Stimulated activated naive CD8-positive, alpha-beta T cell treated with anti-CD3 and anti-CD28 coated beads, Interleukin-15, amount 100 ng/mL, for 72 hours (primary cell): ENCODE measurements around the gene PIN1.
"Not testable (repeated sequence)": the region's sequence is repeated elsewhere in the genome, so short reads cannot be mapped to it uniquely, and the experiment has no call there.

Source experiments
- ATAC-seq: fragments of 150-1000 bp; cut with Tn5 transposase; 2 replicates; pipeline ENCODE4 v1.10.0; 2021; ENCODE audit warnings: mild to moderate bottlenecking, moderate library complexity
- DNase-seq, 2 donors: peaks; one replicate each; pipeline ENCODE4 v3.0.0; 2021 to 2022
- H3K27ac Mint-ChIP-seq, 2 donors: one replicate each; pipeline ENCODE4 v1.8.0; 2022; ENCODE audit warnings: mild to moderate bottlenecking in 2 of 2, mixed read lengths in 2 of 2, moderate library complexity in 2 of 2
- H3K27me3 Mint-ChIP-seq: one replicate; pipeline ENCODE4 v1.8.0; 2022; ENCODE audit warnings: mixed read lengths
- H3K4me1 Mint-ChIP-seq: one replicate; pipeline ENCODE4 v1.8.0; 2022; ENCODE audit warnings: mild to moderate bottlenecking, mixed read lengths
- H3K4me3 Mint-ChIP-seq, 2 donors: one replicate each; pipeline ENCODE4 v1.8.0; 2022; ENCODE audit warnings: mild to moderate bottlenecking in 2 of 2, mixed read lengths in 2 of 2, moderate library complexity in 1 of 2
- H3K9me3 Mint-ChIP-seq, 2 donors: one replicate each; pipeline ENCODE4 v1.8.0; 2022; ENCODE audit warnings: mixed read lengths in 2 of 2

PIN1 gene

DNA sequence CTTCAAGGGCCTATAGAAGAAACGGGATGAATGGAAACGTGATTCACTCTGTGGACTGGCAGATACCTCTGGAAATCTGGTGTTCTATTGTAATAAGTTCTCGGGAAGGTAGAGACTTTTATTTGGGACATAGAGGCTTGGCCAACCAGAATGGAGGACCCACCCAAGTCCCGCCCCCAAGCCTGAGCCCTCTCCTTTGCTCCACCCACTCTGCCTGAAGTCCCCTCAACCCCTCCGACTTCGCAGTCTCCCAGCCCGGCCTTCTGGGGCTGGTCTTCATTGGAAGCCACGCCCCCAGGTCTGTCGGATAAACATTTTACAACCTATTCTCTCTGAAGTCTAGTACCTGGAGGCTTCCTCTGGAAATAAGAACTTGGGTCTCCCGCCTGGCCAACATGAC, 33.1 kb upstream of the PIN1 start:
- ATAC-seq (no peak), DNase-seq (no peak)
- no peak overlapping the region for H3K27ac Mint-ChIP-seq
- no peak overlapping the region for H3K4me3 Mint-ChIP-seq
- H3K27me3 Mint-ChIP-seq = no peaks in the 10 kb centered on the region
- no peaks in the 10 kb centered on the region for H3K4me1 Mint-ChIP-seq
- H3K9me3 Mint-ChIP-seq = no peaks in the 10 kb centered on the region

DNA sequence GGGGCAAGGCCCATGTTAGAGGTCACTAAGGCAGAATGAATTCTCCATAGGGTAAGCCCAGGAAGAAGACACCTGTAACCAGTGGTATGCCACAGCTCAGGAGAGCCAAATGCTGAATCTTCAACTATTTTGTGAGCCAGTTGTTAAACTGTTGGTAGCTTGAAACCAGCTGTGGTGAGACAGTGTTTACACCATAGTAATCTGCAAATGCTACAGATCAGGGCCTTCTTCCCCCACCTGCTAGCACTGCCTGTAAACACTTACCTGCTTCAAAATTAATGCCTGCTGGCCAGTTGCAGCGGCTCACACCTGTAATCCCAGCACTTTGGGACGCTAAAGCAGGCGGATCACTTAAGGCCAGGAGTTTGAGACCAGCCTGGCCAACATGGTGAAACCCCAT, 28.3 kb upstream of the PIN1 start:
- Mint-ChIP-seq H3K4me1 (peaks cover 21% of the 10 kb centered on the region), H3K9me3 (no peaks in the 10 kb centered on the region), H3K4me3 (no peak overlapping the region), H3K27me3 (no peaks in the 10 kb centered on the region), H3K27ac (no peak overlapping the region)
- no peak for DNase-seq
- no peak for ATAC-seq

DNA sequence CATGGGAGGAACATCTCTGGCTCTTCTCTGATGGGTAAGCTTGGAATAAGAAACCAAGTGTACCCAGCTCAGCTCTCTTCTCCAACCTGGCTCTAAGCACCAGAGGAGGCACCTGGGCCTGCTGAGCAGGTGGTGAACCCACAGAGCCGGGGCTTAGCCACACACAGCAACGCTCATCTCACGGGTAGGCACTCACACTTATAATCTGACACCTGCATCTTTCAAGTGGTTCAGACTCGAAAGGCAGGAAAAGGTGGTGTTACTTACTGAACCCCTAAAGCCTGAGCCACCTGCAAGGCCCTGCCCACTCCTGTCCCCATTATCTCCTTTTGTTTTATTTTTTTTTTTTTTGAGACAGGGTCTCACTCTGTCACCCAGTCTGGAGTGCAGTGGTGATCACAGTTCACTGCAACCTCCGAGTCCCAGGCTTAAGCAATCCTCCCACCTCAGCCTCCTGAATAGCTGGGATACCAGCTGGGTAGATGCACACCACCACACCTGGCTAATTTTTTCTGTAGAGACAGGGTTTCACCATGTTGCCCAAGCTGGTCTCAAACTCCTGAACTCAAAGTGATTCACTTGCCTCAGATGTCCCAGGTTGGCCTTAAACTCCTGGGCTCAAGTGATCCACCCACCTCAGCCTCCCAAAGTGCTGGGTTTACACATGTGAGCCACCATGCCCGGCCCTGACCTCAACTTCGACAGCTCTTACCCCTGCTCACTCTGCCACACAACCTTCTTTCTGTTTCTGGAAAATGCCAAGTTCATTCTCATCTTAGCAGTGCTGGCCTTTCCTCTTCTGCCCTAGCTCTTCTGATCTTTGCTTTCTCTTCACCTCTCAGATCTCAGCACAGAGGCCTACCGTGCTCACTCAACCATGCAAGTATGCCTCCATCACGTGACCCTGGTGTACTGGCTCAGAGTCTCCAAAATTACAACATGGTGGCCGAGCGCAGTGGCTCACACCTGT, 26.0 kb upstream of the PIN1 start:
- DNase-seq (no peak), ATAC-seq (peak; percentile 40)
- Mint-ChIP-seq H3K4me1 (peaks cover 21% of the 10 kb centered on the region), H3K27me3 (no peaks in the 10 kb centered on the region), H3K9me3 (no peaks in the 10 kb centered on the region), H3K4me3 (peak overlapping the region in 1 of 2 donors; percentile 7), H3K27ac (peak overlapping the region; percentile 51 to 68)

DNA sequence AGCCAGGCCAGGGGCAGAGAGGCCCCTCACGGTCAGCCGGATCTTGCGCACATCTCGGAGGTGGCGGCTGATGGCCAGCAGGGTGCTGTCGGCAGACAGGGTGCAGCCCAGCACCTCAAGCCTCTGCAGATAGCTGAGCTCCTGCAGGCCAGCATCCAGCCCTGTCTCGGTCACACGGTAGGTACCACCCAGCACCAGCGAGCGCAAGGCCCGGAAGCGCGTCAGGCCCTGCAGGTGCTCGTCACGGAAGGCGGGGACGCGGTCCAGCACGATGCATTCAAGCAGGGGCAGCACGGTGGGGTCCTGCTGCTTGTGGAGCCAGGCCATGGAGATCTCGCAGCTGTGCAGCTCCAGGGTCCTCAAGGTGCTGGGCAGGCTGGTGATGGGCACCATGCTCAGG, 24.0 kb upstream of the PIN1 start:
- H3K9me3 Mint-ChIP-seq = no peaks in the 10 kb centered on the region
- ATAC-seq (no peak), DNase-seq (no peak)
- no peaks in the 10 kb centered on the region for H3K27me3 Mint-ChIP-seq
- peaks cover 21% of the 10 kb centered on the region for H3K4me1 Mint-ChIP-seq
- H3K27ac Mint-ChIP-seq = no peak overlapping the region
- H3K4me3 Mint-ChIP-seq = no peak overlapping the region

DNA sequence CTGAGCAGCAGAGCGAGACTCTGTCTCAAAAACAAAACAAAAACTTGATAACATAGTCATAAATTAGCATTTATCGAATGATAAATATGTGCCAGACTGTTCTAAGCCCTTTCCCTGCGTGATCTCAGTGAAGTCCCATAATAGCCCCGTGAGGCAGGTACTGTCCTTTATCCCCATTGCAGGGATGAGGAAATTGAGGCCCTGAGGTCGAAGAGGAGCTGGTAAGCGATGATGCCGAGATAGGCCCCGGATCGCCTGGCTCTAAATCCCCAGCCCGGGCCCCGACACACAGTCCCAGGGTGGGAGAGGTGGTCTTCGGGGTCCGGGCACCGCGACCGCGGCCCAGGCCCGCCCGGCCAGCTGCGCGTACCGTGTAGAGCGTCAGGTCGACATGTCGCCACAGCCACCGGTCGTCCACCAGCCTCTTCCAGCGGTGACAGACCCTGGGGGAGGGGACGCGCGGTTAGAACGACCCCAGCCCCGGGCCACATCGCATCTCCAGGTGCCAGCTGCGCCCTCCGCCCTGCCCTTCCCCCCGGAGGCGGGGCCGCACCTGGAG, 16.9 kb upstream of the PIN1 start:
- H3K4me3 Mint-ChIP-seq = peak overlapping the region; percentile 84 to 90
- no peaks in the 10 kb centered on the region for H3K27me3 Mint-ChIP-seq
- peaks cover 0 to 9% of the 10 kb centered on the region in 2 donors for H3K9me3 Mint-ChIP-seq
- DNase-seq (no peak), ATAC-seq (no peak)
- peak overlapping the region; percentile 93 to 97 for H3K27ac Mint-ChIP-seq
- H3K4me1 Mint-ChIP-seq = peaks cover 27% of the 10 kb centered on the region

DNA sequence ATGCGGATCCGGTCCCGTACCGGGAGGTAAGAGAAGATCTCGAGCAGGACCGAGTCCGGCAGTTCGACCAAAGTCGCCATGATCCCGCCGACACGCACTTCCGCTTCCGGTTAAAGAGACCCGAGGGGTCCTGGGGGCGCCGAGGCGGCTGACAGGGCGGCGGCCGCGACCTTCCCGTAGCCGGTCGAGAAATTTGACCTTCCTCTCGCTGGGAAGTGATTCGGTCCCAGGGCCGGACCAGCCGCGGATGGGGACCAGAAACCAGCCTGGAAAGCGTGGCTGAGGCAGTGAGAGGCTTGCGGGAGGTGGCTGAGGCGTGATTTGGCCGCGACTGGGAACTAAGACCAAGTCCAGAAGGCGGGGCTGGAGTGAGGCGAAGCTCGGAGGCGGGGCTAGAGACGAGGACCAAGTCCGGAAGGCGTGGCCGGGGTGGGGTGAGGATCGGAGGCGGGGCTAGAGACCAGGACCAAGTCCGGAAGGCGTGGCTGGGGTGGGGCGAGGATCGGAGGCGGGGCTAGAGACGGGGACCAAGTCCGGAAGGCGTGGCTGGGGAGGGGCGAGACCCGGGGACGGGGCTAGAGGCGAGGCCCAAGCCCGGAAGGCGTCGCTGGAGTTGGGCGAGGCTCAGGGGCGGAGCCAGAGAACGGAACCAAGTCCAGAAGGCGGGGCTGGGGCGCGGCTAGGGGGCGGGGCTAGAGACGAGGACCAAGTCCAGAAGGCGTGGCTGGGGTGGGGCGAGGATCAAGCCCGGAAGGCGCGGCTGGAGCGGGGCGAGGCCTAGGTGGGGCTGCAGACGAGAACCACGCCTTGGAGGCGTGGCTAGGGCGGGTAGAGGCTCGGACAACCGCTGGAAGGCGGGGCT, 16.2 kb upstream of the PIN1 start, which contains the start of gene FBXL12:
Gene FBXL12, minus strand, starts transcription at position 346 of the 862 bp plus-strand sequence. Its CDS starts 266 bp downstream, at position 80.
- peak; percentile 100 for DNase-seq
- Mint-ChIP-seq H3K4me3 (peak within 1 kb of the TSS; percentile 84 to 90), H3K27ac (peak within 1 kb of the TSS; percentile 93 to 97), H3K27me3 (no peaks in the 10 kb centered on the region), H3K9me3 (peaks cover 0 to 9% of the 10 kb centered on the region in 2 donors), H3K4me1 (peaks cover 34% of the 10 kb centered on the region)
- peak; percentile 91 for ATAC-seq

DNA sequence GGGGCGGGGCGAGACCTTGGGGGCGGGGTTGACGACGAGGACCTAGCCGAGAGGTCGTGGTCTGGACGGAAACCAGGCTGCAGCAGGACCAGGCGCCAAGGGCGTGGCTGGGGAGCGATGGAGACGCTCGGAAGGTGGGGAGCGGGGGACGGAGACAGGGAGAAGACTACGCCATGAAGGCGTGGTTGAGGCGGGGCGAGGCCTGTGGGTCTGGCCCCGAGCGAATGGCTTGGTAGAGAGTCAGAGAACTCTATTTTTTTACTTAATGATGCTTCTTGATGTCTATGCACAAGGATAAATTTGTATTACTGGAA, 15.6 kb upstream of the PIN1 start:
- no peak overlapping the region for H3K27ac Mint-ChIP-seq
- no peaks in the 10 kb centered on the region for H3K27me3 Mint-ChIP-seq
- DNase-seq = no peak
- H3K4me3 Mint-ChIP-seq = peak overlapping the region; percentile 84 to 90
- ATAC-seq = no peak
- peaks cover 0 to 9% of the 10 kb centered on the region in 2 donors for H3K9me3 Mint-ChIP-seq
- peaks cover 34% of the 10 kb centered on the region for H3K4me1 Mint-ChIP-seq

DNA sequence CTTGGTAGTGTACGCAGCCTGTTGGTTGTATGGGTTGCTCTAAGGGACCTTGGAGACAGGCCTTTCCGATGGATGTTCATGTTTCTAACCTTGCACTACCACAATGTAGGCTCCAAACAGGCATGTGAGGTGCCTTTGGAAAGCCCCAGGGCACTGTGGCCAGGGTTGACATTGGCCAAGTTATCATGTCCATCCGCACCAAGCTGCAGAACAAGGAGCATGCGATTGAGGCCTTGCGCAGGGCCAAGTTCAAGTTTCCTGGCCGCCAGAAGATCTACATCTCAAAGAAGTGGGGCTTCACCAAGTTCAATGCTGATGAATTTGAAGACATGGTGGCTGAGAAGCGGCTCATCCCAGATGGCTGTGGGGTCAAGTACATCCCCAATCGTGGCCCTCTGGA, 15.1 kb upstream of the PIN1 start:
- not testable (repeated sequence) for H3K9me3 Mint-ChIP-seq, H3K27me3 Mint-ChIP-seq, DNase-seq, ATAC-seq, H3K27ac Mint-ChIP-seq
- peak overlapping the region; percentile 84 to 90 for H3K4me3 Mint-ChIP-seq
- peaks cover 34% of the 10 kb centered on the region for H3K4me1 Mint-ChIP-seq

DNA sequence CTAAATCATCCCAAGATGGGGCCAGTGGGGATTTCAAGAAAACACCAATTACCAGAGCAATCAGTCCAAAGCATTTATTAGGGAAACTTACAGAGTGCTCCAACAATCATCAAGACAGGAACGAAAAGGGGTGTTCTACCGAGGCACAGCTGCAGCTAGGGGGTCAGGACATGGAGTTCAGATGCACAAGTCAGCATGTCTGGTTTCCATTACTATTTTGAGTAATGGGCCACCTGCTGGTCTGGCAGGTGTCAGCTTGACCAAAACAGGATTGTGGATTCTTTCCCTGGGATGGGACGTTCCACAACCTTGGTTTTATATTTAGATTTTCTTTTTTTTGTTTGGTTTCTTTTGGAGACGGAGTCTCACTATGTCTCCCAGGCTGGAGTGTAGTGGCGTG, 11.3 kb upstream of the PIN1 start:
- peaks cover 35% of the 10 kb centered on the region for H3K4me1 Mint-ChIP-seq
- H3K27ac Mint-ChIP-seq = no peak overlapping the region
- no peak overlapping the region for H3K4me3 Mint-ChIP-seq
- no peaks in the 10 kb centered on the region for H3K9me3 Mint-ChIP-seq
- no peak for DNase-seq
- no peaks in the 10 kb centered on the region for H3K27me3 Mint-ChIP-seq
- ATAC-seq = no peak

DNA sequence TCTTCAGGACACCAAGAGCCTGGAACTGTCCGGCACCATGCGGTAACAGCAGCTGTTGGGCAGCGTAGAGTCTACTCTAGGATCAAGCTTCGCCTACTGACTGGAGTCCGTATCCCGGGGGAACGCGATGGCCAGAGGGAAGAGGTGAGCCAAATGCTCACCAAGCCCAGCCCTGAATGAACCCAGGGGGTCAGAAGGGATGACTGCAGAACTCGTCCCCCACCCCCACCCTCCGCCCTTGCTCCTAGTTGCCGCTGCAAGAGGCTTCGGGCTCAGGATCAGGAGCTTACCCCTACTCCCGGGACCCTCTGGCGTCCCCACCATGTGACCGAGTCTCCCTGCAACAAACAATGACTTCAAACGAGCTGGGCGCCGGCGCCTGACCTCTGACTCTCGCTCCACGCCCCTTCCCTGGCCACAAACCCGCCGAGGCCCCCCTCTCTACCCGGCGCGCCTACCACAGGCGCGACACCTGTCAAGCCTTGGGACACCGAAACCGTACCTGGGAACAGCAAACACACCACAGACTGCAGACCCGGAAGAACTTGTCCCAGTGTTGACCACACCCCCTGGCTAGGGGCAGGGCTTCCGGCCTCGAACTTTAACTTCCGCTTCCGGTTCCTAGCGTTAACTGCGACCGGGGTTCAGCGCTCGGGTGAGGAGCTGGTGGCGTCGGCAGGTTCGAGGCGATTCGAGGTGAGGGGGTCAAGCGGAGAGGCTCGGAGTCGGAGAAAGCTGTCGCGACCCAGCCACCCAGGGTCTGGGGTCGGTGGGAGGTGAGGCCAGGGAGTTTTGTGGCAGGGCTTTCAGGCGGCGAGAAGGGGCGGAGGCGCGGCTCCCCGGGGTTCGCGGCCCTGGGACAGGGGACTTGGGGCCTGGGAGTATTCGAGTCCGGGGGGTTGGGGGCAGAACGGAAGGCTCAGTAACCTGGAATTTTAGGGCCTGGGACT, 7.6 kb upstream of the PIN1 start, which contains the start of gene UBL5:
Gene UBL5, plus strand, starts transcription at position 630 of the 950 bp plus-strand sequence. CDS start 420 bp downstream, outside the sequence.
- H3K9me3 Mint-ChIP-seq = no peaks in the 10 kb centered on the region
- H3K27me3 Mint-ChIP-seq = no peaks in the 10 kb centered on the region
- DNase-seq (peak; percentile 76 to 86), ATAC-seq (peak; percentile 99)
- peak within 1 kb of the TSS; percentile 98 to 99 for H3K27ac Mint-ChIP-seq
- peak within 1 kb of the TSS; percentile 98 to 100 for H3K4me3 Mint-ChIP-seq
- H3K4me1 Mint-ChIP-seq = peaks cover 30% of the 10 kb centered on the region

DNA sequence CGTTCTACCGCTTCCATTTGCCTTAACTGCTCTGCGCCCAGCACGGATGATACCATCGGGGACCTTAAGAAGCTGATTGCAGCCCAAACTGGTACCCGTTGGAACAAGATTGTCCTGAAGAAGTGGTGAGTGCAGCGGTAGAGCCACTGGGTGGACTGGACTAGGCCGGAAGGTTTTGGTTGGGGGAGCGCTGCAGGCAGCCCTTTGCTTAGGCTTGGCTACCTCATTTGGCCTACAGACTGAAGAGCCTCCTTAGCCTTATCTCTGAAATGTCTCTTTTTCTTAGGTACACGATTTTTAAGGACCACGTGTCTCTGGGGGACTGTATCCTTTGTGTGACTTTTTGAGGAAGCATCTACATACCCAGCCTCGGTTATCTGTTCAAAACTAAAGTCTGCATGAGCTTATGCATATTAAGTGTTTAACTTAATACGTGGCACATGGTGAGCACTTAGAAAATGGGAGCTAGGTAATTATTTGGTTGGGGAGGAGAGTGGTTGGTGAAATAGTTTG, 6.5 kb upstream of the PIN1 start:
- DNase-seq = no peak
- Mint-ChIP-seq H3K4me1 (peaks cover 27% of the 10 kb centered on the region), H3K4me3 (peak overlapping the region; percentile 98 to 100), H3K27ac (peak overlapping the region; percentile 87 to 99), H3K9me3 (no peaks in the 10 kb centered on the region), H3K27me3 (no peaks in the 10 kb centered on the region)
- ATAC-seq = no peak

DNA sequence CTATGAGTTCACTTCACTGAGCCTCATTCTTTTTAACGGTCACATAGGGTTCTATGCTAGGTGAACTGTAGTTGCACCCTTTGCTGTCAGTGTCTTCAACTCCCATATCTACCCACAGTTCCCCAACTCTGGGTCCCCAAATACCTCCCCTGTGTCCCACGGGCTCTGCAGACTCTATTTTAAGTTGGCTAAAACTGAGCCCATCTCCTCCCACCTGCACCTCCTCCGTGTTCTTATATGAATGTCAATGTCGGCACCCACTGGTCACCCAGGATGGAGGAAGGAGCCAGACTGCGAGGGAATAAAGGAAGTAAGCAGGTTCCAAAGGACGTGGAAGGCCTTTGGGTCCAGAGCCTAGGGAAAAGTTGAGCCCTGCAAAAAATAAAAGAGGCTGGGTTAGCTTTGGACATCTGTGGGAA, 802 bp upstream of the PIN1 start:
- DNase-seq = no peak
- H3K27me3 Mint-ChIP-seq = no peaks in the 10 kb centered on the region
- no peaks in the 10 kb centered on the region for H3K9me3 Mint-ChIP-seq
- peak overlapping the region in 1 of 2 donors; percentile 27 for H3K27ac Mint-ChIP-seq
- no peak for ATAC-seq
- H3K4me3 Mint-ChIP-seq = peak overlapping the region; percentile 87 to 91
- H3K4me1 Mint-ChIP-seq = peaks cover 32% of the 10 kb centered on the region

DNA sequence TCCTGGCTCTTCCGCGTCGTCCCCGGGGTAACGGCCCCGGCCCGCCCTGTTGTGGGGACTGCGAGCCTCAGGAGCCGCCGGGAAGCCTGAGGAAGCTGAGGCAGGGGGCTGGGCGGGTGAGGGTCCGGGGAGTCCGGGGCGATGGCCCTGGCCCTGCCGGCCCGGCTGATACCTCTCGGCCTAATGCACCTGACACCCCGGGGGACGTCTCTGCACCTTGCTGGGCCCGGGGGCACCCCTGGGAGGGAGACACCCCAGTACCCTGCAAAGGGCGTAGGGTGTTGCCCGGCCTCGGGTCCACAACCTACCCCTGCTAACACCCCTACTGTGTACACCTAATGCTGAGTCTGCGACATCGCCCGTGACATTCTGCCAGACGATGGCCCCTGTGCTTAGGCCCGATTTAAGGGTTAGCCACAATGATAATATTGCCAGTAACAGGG, 410 bp downstream of the PIN1 start:
- no peaks in the 10 kb centered on the region for H3K27me3 Mint-ChIP-seq
- DNase-seq = no peak
- no peaks in the 10 kb centered on the region for H3K9me3 Mint-ChIP-seq
- H3K4me3 Mint-ChIP-seq = peak overlapping the region; percentile 87 to 91
- H3K4me1 Mint-ChIP-seq = peaks cover 39% of the 10 kb centered on the region
- ATAC-seq = peak; percentile 24
- peak overlapping the region; percentile 83 to 88 for H3K27ac Mint-ChIP-seq

DNA sequence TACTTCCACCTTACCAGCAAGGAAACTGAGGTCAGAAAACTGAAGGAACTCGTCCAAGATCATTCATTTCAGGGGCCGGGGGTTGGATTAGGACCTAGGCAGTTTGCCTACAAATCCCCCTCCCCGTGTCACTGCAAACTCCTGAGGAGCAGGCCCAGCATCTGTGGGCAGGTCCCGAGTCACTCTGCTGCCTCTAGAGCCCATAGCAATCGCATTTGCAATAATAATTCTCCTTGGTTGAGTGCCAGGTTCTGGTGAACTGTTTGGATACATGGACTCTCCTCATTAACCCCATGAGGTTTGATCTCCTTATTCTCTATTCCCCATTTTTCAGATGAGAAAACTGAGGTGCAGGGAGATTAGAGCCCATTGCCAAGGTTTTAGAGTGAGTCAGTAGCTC, 903 bp downstream of the PIN1 start:
- DNase-seq = no peak
- peak overlapping the region; percentile 83 to 88 for H3K27ac Mint-ChIP-seq
- no peaks in the 10 kb centered on the region for H3K27me3 Mint-ChIP-seq
- peaks cover 40% of the 10 kb centered on the region for H3K4me1 Mint-ChIP-seq
- peak overlapping the region; percentile 87 to 91 for H3K4me3 Mint-ChIP-seq
- ATAC-seq = no peak
- no peaks in the 10 kb centered on the region for H3K9me3 Mint-ChIP-seq
